Activated CD8-positive, alpha-beta T cell treated with anti-CD3 and anti-CD28 coated beads for 36 hours (primary cell): ENCODE measurements around the gene C19orf25. TPM values are rescaled to one million over a fixed set of nuclear protein-coding genes. Genes with fewer than 3 reads are reported as not detected.

ENCODE experiments used
- ATAC-seq: fragments of 200-7000 bp; cut with Tn5 transposase; one replicate; pipeline ENCODE4 v1.10.0; 2021; ENCODE audit warnings: mild to moderate bottlenecking, moderate library complexity
- CTCF ChIA-PET: fragments of 350-600 bp; sonication (Branson Sonifier 250); formaldehyde crosslinking; loops from one replicate; lab custom pipeline; 2021; ENCODE audit warnings: antibody characterized with exemption; lab: Charles Lee
- POLR2A ChIA-PET: fragments of 350-600 bp; sonication (Branson Sonifier 250); formaldehyde crosslinking; loops from one replicate; lab custom pipeline; 2021; ENCODE audit warnings: antibody characterized with exemption; lab: Charles Lee
- DNase-seq: peaks from one replicate; pipeline ENCODE4 v3.0.0-alpha.2; 2020
- H3K27ac Mint-ChIP-seq: one replicate; pipeline ENCODE4 v1.8.0; 2021; ENCODE audit warnings: mild to moderate bottlenecking, mixed read lengths
- H3K27me3 Mint-ChIP-seq: one replicate; pipeline ENCODE4 v1.8.0; 2021; ENCODE audit warnings: mixed read lengths
- H3K36me3 Mint-ChIP-seq: one replicate; pipeline ENCODE4 v1.8.0; 2021; ENCODE audit warnings: low read depth, mixed read lengths
- H3K4me1 Mint-ChIP-seq: one replicate; pipeline ENCODE4 v1.8.0; 2021; ENCODE audit warnings: low read depth, mixed read lengths
- H3K4me3 Mint-ChIP-seq: one replicate; pipeline ENCODE4 v1.8.0; 2021; ENCODE audit warnings: mild to moderate bottlenecking, moderate library complexity, mixed read lengths
- H3K9me3 Mint-ChIP-seq: one replicate; pipeline ENCODE4 v1.8.0; 2021; ENCODE audit warnings: mixed read lengths
- CTCF ChIP-seq: fragments of 200-600 bp; IDR thresholded peaks from one replicate; pipeline ENCODE4 v1.8.0; 2022; ENCODE audit warnings: antibody characterized with exemption, mild to moderate bottlenecking
- intact Hi-C: fragments of 100-400 bp; cut with micrococcal nuclease; formaldehyde crosslinking; loops from one replicate; pipeline ENCODE4 v1.10.0; 2022
- total RNA-seq, 2 experiments: library from RNA; stranded (reverse); gene quantifications; one replicate each; pipeline ENCODE4 v1.2.3, GENCODE V29; 2021

C19orf25 gene
- total RNA-seq, 2 experiments from 2014 or later, result 21.3 to 21.5 TPM

GRCh38 chr19:1510442-1510806 is 31.4 kb upstream of the C19orf25 start:
- peaks cover 13% of the 10 kb centered on the region for H3K4me1 Mint-ChIP-seq
- ChIA-PET POLR2A (no interaction called here), CTCF (no interaction called here)
- intact Hi-C loops, result no loop called here
- TF ChIP-seq CTCF, result no peak
- ATAC-seq (no peak), DNase-seq (no peak)
- peaks cover 14% of the 10 kb centered on the region for H3K27me3 Mint-ChIP-seq
- H3K36me3 Mint-ChIP-seq, result no peaks in the 10 kb centered on the region
- no peak overlapping the region for H3K27ac Mint-ChIP-seq
- H3K4me3 Mint-ChIP-seq, result no peak overlapping the region
- H3K9me3 Mint-ChIP-seq, result no peaks in the 10 kb centered on the region

- Mint-ChIP-seq H3K4me3 (no peak overlapping the region), H3K36me3 (no peaks in the 10 kb centered on the region), H3K4me1 (peaks cover 13% of the 10 kb centered on the region), H3K27ac (no peak overlapping the region), H3K27me3 (peaks cover 17% of the 10 kb centered on the region), H3K9me3 (no peaks in the 10 kb centered on the region)
- DNase-seq, result no peak
- CTCF ChIA-PET, result interaction anchor here (1.5 kb wide), 1 partner anchor 19 kb away, joined by 3 read pairs; the partner anchor contains the start of gene REEP6
- POLR2A ChIA-PET, result interaction anchor here (1.2 kb wide), 1 partner anchor 82 kb away, joined by 3 read pairs; no protein-coding TSS in a partner anchor
- intact Hi-C loops, result no loop called here
- ATAC-seq, result no peak
- no peak for TF ChIP-seq CTCF
Observed at GRCh38 chr19:1509602-1510441, 30.8 kb upstream of the C19orf25 start.

- POLR2A ChIA-PET, result interaction anchor here (0.6 to 1.0 kb wide), 2 partner anchors 8 to 38 kb away, joined by 3 to 4 read pairs; no protein-coding TSS in a partner anchor
- intact Hi-C loops, result no loop called here
Observed at GRCh38 chr19:1508507-1508856, 29.5 kb upstream of the C19orf25 start.

GRCh38 chr19:1507763-1508506 is 28.9 kb upstream of the C19orf25 start:
- intact Hi-C loops, result no loop called here
- H3K9me3 Mint-ChIP-seq, result no peaks in the 10 kb centered on the region
- peak overlapping the region; percentile 76 for H3K4me3 Mint-ChIP-seq
- POLR2A ChIA-PET, result interaction anchor here (0.6 to 1.0 kb wide), 2 partner anchors 8 to 39 kb away, joined by 3 to 4 read pairs; no protein-coding TSS in a partner anchor
- peaks cover 21% of the 10 kb centered on the region for H3K4me1 Mint-ChIP-seq
- CTCF ChIA-PET, result interaction anchor here (1.5 kb wide), 1 partner anchor 17 kb away, joined by 3 read pairs; the partner anchor contains the start of gene REEP6
- peak overlapping the region; percentile 85 for H3K27ac Mint-ChIP-seq
- peak; percentile 86 for ATAC-seq
- H3K27me3 Mint-ChIP-seq, result peaks cover 25% of the 10 kb centered on the region
- peak; percentile 94 for DNase-seq
- TF ChIP-seq CTCF, result no peak
- H3K36me3 Mint-ChIP-seq, result no peaks in the 10 kb centered on the region

More at GRCh38 chr19:1508507-1508856, 29.5 kb upstream of the C19orf25 start:
- Mint-ChIP-seq H3K27ac (no peak overlapping the region), H3K27me3 (peaks cover 25% of the 10 kb centered on the region), H3K36me3 (no peaks in the 10 kb centered on the region), H3K4me1 (peaks cover 17% of the 10 kb centered on the region), H3K4me3 (no peak overlapping the region), H3K9me3 (no peaks in the 10 kb centered on the region)
- no peak for ATAC-seq
- DNase-seq, result no peak
- CTCF ChIA-PET, result interaction anchor here (1.5 kb wide), 1 partner anchor 18 kb away, joined by 3 read pairs; the partner anchor contains the start of gene REEP6
- no peak for TF ChIP-seq CTCF
